H1 (cell line): ENCODE measurements around the gene STX18. TPM values are rescaled to one million over a fixed set of nuclear protein-coding genes. Genes with fewer than 3 reads are reported as not detected.

Source experiments
- JUND ChIP-seq: IDR thresholded peaks from 2 replicates; pipeline ENCODE4 v1.6.1; 2011; ENCODE audit warnings: mild to moderate bottlenecking, improper control_type of control experiment, low read length
- polyA plus RNA-seq, 7 experiments: library from polyadenylated mRNA; depleted of rRNA in 3 of 7; stranded (reverse) in 5 of 7; unstranded in 2 of 7; fragments of >200 nt in 5 of 7; fragments of 200-250 nt in 2 of 7; gene quantifications; 1 replicate in 5 of 7; 2 replicates in 1 of 7; 4 replicates in 1 of 7; pipeline versions ENCODE4 v1.2.1 to v1.2.3, GENCODE V29; 2011 to 2013; ENCODE audit warnings: missing spikeins in 2 of 7, mixed read lengths in 2 of 7
- total RNA-seq: library from RNA; stranded (reverse); fragmentation: NEBNext Ultra II Directional; extraction: Animal tissue kit (Norgen Biotek cat#: 25700); gene quantifications from 2 replicates; pipeline ENCODE4 v1.2.1, GENCODE V29; 2021
- TF ChIP-seq, protein P1 (sequence below): IDR thresholded peaks from 2 replicates; pipeline ENCODE4 v1.6.1; 2012; ENCODE audit warnings: low read length, inconsistent platforms

The STX18 gene
- total and polyA plus RNA-seq, 2 of the 8 experiments (the other 6 are each of a cell fraction or from before 2014, with no cell fraction given): 14.6 to 18.3 TPM

DNA sequence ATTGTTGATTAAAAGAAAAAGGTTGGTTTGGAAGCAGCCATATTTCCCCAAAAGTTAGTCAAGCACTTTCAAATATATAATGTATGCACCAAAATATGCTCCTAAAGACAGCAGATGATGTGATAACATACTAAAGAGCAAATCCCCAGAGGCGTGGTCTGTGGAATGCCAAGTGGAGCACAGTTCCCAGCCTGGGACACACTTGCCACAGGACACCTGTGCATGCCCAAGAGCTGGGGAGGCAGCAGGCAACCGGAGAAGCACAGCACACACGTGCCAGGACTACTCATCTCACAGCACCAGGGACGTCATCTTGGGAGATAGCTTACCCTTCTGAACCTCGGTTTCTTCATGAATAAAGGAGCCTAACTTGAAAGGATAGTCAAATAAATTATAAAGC lies 12.5 kb downstream of the STX18 start (continued):
- TF ChIP-seq, protein P1, sequence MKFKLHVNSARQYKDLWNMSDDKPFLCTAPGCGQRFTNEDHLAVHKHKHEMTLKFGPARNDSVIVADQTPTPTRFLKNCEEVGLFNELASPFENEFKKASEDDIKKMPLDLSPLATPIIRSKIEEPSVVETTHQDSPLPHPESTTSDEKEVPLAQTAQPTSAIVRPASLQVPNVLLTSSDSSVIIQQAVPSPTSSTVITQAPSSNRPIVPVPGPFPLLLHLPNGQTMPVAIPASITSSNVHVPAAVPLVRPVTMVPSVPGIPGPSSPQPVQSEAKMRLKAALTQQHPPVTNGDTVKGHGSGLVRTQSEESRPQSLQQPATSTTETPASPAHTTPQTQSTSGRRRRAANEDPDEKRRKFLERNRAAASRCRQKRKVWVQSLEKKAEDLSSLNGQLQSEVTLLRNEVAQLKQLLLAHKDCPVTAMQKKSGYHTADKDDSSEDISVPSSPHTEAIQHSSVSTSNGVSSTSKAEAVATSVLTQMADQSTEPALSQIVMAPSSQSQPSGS: no peak
- TF ChIP-seq JUND: no peak
